HG02970 (cell line): ENCODE measurements around the gene ADAMTS7.
A peak's percentile ranks its signal among the peaks of the same experiment; 100 is the strongest.
"Not testable (repeated sequence)": the region's sequence is repeated elsewhere in the genome, so short reads cannot be mapped to it uniquely, and the experiment has no call there.

Experiments
- ATAC-seq: cut with Tn5 transposase; IDR thresholded peaks from one replicate; pipeline ENCODE4 v1.9.1; 2021; ENCODE audit warnings: mild to moderate bottlenecking, moderate library complexity, moderate number of reproducible peaks; ENCODE audit not compliant: unreplicated experiment, low FRiP score

The ADAMTS7 gene, protein sequence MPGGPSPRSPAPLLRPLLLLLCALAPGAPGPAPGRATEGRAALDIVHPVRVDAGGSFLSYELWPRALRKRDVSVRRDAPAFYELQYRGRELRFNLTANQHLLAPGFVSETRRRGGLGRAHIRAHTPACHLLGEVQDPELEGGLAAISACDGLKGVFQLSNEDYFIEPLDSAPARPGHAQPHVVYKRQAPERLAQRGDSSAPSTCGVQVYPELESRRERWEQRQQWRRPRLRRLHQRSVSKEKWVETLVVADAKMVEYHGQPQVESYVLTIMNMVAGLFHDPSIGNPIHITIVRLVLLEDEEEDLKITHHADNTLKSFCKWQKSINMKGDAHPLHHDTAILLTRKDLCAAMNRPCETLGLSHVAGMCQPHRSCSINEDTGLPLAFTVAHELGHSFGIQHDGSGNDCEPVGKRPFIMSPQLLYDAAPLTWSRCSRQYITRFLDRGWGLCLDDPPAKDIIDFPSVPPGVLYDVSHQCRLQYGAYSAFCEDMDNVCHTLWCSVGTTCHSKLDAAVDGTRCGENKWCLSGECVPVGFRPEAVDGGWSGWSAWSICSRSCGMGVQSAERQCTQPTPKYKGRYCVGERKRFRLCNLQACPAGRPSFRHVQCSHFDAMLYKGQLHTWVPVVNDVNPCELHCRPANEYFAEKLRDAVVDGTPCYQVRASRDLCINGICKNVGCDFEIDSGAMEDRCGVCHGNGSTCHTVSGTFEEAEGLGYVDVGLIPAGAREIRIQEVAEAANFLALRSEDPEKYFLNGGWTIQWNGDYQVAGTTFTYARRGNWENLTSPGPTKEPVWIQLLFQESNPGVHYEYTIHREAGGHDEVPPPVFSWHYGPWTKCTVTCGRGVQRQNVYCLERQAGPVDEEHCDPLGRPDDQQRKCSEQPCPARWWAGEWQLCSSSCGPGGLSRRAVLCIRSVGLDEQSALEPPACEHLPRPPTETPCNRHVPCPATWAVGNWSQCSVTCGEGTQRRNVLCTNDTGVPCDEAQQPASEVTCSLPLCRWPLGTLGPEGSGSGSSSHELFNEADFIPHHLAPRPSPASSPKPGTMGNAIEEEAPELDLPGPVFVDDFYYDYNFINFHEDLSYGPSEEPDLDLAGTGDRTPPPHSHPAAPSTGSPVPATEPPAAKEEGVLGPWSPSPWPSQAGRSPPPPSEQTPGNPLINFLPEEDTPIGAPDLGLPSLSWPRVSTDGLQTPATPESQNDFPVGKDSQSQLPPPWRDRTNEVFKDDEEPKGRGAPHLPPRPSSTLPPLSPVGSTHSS (N-terminal part only)

DNA sequence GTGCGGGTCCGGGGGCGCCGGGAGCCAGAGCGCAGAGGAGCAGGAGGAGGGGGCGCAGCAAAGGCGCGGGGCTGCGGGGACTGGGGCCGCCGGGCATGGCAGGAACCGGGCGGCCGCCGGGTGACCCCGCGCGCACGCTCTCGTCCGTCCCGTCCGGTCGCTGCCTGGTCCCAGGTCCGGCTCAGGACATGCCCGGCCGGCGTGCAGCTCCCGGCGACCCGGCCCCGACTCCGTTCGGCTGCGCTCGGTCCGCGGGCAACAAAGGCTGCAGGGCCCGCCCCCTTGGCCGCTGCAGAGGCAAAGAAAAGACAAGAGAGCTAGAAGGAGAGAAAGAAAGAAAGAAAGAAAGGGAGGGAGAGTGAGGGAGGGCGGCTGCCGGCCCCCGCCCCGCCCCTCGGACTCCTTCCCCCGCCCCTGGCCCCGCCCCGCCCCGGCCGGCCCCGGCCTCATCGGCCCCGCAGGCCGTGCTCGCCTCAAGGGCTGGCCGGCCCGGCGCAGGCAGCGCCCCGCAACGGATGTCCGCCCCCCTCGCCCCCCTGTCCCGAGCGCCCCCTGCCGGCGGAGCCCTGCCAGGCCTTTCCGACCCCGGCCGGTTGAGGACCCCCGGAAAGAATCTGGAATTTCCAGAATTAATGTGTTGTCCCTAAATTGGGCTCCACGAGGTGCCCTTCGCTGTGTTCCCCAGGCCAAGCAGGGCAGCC lies at the start of gene ADAMTS7:
TSS of gene ADAMTS7 (minus strand) at position 341 of the 701 bp plus-strand sequence. CDS start at position 97, 244 bp downstream.
- peak; percentile 53 for ATAC-seq

DNA sequence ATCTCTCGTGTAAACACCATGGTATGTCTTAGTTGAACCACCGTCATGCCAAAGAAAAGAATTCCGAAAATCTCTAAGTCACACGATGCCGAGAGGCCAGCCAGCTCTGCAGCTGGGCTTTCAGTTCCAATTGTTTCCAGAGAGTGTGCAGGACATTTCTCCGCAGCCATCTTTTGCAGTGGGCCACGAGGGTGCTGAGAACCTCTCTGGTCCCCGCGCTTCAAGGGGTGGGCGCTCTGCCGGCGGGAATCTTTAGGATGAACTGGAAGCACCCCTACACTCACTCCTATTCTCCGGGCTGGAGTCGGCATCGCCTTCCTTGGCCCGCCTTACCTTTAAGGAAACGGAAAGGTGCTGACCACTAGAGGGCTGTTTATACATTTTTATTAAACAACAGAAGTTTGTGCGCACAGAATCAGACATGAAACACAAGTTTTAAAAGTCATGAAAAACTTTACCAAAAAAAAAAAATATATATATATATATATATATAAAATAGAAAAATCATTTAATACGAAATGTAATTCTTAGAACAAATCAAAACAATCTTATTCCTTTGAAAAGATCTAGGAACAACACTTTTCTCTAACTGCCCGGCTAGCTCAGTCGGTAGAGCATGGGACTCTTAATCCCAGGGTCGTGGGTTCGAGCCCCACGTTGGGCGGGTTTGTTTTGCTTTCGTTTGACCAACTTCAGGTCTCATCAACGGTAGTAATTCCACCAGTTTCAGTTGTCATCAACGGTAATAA lies 48.9 kb upstream of the ADAMTS7 start:
- peak; percentile 57 for ATAC-seq

DNA sequence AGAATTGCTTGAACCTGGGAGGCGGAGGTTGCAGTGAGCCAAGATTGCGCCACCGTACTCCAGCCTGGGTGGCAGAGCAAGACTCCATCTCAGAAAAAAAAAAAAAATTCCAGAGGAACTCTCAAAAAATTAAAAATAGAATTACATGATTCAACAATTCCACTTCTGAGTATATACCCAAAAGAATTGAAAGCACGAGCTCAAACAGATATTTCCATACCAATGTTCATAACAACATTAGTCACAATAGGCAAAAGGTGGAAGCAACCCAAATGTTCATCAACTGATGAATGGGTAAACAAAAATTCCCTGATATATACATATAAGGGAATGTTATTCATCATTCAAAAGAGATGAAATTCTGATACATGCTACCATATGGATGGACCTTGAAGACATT lies 44.5 kb upstream of the ADAMTS7 start:
- ATAC-seq: no peak

DNA sequence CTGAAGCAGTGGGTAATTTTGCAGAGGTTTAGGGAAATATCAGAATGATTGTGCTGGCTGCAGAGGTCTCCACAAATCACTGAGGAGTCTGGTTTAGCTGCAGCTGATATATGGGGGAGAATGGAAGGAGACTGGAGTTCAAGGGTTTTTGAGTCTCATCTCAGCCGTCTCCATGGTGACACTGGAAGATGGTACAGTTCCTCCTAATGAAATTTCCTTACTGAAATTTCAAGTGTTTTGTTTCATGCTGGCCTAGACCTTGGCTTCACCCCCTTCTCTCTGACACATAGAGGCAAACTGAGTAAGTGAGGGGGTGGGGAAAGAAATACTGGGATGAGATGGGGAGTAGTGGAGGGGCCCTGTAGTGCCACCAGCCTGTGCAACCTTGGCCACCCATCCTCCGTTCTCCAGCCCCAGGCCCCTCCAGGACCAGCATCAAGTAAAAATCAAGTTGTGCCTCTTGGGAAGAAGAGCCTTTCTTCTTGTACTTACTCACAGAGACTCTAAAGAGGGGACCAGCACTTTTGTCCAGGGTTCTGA lies 43.6 kb upstream of the ADAMTS7 start:
- ATAC-seq: no peak

DNA sequence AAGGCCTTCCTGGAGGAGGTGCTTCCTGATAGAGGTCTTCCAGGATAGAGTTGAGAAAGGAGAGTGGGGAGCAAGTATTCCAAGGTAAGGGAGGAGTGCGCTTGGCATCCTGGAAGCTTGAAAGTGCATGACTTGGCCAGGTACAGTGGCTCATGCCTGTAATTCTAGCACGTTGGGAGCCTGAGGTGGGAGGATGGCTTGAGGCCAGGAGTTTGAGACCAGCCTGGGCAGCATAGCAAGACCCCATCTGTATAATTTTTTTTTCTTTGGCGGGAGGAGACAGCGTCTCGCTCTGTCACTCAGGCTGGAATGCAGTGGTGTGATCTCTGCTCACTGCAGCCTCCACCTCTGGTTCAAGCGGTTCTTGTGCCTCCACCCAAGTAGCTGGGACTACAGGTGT lies 42.2 kb upstream of the ADAMTS7 start:
- no peak for ATAC-seq

DNA sequence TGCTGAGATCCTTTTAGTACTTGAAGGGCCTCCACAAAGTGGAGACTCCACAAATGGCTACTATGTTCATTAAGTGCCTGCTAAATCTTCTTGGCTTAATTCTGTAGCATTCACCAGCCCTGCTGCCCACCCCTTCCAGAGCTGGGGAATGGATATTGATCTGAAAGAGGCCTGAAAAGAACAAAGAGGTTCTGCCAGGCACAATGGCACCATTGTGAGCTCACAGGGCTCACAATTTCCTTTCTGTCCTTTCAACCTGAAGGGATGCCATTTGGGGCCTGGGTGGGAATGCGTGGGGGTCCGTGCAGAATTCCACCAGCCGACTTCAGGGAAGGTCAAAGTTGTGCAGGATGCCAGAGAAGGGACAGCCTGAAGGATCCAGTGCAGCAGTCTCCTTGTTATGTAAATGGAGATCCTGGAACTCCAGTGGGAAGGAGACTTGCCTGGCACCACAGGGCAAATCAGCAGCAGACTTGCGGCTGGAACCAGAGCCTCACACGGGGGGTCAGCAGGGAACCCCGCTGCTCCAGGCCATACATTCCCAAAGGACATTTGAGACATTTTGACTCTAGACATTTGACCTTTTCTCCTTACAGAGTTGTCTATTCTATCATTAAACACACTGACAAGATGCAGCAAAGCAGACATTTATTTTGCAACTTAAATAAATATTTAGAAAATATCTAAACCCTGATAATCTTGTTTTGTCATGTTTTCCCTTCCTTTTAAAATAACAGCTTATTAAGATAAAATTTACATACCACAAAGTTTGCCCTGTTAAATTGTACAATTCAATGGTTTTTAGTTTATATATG lies 39.9 kb upstream of the ADAMTS7 start:
- ATAC-seq: no peak

DNA sequence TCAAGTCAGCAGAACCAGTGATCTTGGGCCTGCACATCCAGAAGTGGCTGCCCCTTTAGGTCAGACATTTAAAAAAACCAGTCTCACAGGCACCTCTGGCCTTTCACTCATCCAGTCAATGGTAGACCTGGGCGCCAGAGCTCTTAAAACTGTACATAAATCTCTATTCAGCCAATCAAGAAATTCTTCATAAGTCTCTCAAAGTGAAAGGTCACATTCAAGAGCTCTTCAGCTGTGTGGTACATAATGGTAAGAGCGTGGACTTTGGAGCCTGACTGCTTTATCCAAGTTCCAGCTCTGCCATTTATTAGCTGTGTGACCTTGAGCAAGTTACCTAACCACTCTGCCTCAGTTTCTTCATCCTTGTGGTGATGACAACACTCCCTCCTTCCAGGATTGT lies 39.1 kb upstream of the ADAMTS7 start:
- ATAC-seq: no peak

DNA sequence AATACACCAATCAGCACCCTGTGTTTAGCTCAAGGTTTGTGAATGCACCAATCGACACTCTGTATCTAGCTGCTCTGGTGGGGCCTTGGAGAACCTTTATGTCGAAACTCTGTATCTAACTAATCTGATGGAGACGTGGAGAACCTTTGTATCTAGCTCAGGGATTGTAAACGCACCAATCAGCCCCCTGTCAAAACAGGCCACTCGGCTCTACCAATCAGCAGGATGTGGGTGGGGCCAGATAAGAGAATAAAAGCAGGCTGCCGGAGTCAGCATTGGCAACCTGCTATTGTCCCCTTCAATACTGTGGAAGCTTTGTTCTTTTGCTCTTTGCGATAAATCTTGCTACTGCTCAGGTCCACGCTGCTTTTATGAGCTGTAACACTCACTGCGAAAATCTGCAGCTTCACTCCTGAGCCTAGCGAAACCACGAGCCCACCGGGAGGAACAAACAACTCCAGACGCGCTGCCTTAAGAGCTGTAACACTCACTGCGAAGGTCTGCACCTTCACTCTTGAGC lies 36.2 kb upstream of the ADAMTS7 start:
- ATAC-seq: not testable (repeated sequence)

DNA sequence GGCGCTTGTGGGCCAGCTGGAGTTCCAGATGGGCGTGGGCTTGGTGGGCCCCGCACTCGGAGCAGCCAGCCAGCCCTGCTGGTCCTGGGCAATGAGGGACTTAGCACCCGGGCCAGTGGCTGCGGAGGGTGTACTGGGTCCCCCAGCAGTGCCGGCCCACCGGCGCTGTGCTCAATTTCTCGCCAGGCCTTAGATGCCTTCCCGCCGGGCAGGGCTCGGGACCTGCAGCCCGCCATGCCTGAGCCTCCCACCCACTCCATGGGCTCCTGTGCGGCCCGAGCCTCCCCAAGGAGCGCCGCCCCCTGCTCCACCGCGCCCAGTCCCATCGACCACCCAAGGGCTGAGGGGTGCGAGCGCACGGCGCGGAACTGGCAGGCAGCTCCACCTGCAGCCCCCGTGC lies 35.6 kb upstream of the ADAMTS7 start:
- ATAC-seq: not testable (repeated sequence)

DNA sequence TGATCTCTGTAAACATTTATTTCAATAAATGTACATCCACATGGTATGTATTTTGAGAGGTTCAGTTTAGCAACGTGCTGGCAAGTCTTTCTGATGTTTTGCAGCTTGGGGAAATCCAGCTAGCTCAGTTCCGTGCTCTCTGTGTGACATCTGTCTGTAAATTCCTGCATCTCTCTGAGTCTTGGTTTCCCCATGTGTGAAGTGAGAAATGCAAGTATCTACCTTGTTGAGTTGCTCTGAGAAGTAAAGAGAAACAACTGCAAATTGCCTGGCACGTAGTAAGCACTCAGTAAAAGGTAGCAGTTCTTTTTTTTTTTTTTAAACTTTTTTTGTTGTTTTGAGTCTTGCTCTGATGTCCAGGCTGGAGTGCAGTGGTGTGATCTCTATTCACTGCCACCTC lies 31.3 kb upstream of the ADAMTS7 start:
- no peak for ATAC-seq

DNA sequence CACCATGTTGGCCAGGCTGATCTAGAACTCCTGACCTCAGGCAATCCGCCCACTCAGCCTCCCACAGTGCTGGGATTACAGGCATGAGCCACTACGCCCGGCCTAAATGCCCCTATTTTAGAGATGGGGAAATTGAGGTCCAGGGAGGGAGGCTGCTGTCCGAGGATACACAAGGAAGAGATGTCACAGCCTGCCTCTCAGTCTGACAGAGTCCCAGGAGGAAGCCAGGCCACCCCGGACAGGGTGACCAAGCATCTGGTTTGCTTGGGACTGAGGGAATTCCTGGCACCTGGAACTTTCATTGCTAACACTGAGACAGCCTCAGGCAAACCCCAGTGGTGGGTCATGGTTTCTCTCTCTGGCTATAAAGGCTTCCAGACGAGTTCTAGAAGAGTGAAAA lies 30.6 kb upstream of the ADAMTS7 start:
- no peak for ATAC-seq

DNA sequence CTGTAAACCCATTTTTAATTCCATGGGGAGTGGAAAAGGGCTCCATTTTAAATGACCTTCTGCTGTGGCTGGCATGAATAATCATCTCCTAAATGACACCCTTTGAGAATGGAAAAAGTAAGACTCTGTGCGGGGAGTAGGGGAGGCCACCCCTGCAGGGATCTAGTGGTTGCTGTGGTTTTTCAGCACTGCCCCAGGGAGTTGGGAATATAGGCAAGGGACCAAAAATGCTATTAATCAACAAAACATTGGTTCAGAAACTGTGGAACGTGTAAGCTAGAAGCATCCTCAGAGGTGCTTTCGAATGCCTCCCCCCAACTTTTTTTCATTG lies 30.1 kb upstream of the ADAMTS7 start:
- ATAC-seq: no peak

DNA sequence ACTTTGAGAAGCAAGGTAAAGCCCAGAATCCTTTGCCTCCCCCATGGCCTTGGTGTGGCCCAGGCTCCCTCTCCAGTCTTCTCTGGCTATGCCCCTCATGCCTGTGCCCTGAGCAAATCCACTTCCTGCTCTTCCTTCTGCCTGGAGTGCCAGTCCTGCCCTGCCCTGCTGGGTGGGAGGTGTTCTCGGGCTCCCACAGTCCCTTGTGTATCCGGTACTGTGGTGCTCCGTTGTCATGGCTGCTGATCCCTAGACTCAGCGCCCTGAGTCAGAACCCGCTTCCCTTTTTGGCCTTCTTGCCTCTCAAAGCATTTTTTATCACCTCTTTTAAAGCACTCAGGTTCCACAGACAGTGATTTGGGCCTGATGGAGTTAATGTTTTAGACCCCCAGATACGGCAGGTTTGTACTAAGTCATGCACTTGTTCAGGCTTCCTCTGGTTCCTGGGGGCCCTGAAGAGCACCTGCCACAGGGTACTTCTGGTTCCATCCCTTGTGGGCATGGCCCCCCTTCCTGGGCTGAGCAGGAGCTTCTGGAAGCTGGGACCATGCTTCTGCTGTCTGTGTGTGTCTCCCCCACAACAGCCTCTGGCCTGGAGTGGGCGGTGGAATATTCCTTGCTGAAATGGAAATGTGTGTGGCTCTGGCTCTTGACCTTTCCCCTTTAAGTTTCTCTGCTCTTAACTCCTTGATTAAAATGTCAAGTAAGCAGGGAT lies 29.6 kb upstream of the ADAMTS7 start:
- ATAC-seq: no peak

DNA sequence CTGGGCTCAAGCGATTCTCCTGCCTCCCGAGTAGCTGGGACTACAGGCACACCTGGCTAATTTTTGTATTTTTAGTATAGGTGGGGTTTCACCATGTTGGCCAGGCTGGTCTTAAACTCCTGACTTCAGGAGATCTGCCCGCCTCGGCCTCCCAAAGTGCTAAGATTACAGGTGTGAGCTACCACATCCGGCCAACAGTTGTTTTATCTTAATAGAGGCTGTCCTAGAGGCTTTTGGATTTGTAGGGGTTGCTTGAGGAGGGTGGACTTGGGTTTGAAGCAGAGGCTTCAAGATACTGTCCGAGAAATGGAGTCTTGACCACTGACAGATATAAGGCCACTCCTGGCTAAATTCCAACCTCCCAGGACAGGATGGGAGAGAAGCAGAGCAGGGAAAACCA lies 27.9 kb upstream of the ADAMTS7 start:
- not testable (repeated sequence) for ATAC-seq

DNA sequence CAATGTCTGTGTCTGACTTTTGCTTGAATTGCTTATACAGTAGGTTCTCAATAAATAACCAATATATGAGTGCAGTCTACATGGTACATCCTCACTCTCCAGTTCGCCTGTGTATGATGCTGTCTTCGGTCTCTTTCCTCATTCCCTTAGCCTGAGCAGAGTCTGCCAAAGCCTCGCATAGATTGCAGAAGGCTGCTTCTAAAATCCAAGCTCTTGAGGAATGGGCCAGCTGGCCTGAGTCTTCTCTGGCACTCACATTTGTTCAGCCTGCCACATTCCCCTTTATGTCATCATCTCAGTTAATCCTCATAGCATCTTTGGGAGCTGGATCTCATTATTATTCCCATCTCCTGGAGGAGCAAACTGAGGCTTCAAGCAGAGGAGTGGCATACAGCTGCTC lies 27.2 kb upstream of the ADAMTS7 start:
- ATAC-seq: no peak

DNA sequence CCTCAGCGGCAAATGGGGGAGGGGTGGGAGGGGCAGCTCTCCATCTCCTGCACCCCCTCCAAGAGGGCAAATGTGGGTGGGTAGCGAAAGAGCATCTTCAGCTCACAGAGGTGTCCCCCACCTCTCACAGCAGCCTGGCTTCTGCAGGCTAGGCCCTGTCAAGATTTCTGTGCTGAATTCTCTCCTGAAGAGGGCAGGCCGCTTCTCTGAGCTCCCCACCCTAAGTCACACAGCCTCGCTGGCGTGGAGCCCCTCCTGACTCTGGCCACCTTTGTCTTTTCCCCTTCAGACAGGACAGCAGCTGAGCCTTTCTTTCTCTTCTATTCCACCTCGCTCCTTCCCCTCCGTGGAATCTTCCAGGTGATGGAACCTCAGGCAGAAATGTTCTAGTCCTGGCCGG lies 26.3 kb upstream of the ADAMTS7 start:
- ATAC-seq: no peak

DNA sequence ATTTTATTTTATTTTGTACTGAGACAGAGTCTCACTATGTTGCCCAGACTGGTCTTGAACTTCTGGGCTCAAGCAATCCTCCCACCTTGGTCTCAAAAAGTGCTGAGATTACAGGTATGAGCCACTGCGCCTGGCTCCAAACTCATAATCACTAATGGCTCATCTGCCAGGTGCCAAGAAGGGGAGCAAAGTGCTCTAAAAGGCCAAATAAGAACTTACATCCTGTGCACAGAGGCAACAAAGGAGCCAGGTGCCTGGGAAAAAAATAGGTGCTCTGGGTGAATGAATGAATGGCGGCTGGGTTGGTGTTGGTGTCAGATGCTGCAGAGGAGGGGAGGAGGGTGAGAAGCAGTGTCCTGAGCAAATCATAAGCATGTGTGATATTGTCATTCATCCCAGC lies 25.9 kb upstream of the ADAMTS7 start:
- no peak for ATAC-seq

DNA sequence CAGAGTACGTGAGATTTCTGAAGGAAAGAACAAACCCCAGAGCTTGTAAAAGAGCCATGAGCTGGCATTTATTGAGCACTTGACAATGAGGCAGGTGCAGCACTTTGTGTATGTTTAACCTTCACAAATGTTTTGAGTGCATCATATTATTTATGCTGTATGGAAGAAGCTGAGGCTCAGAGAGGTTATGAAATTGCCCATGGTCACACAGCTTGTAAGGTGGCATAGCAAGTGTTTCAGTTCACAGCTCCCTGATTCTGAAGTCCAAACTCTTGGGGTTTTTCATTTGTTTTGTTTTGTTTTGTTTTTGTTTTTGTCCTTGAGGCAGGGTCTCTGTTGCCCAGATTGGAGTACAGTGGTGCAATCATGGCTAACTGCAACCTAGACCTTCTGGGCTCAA lies 25.1 kb upstream of the ADAMTS7 start:
- no peak for ATAC-seq
